DND-41 (cell line): ENCODE measurements around the gene PLPPR4.

Source experiments
- EZH2 ChIP-seq: IDR thresholded peaks from 3 replicates; pipeline ENCODE4 v1.6.1; 2012; ENCODE audit warnings: borderline replicate concordance, low read depth, mild to moderate bottlenecking, moderate library complexity, low read length, inconsistent platforms; ENCODE audit not compliant: severe bottlenecking
- TF ChIP-seq, protein P1 (sequence below): IDR thresholded peaks from 2 replicates; pipeline ENCODE4 v1.5.1; 2012; ENCODE audit warnings: borderline replicate concordance, low read length, moderate library complexity, mild to moderate bottlenecking; ENCODE audit not compliant: poor library complexity, severe bottlenecking; ENCODE audit errors: extremely low read depth

DNA sequence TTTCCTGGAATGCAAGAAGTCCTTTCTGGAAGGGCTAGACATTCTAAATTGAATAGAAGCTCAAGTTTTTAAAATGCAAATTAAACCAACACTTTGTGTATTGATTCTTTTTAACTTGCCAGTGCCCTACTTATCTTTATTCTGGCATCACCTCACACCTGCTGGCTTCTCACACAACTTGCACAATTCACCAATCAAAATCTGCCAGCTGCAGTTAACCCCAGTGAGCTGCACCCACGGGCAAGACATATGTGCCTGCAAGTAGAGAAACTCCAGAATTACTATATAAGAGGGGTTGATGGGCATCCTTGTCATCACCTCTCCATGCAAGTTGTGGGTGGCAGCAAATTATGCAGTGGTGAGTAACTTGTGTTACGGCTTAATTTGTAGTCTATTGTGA, 11.7 kb upstream of the PLPPR4 start:
- TF ChIP-seq, protein P1, sequence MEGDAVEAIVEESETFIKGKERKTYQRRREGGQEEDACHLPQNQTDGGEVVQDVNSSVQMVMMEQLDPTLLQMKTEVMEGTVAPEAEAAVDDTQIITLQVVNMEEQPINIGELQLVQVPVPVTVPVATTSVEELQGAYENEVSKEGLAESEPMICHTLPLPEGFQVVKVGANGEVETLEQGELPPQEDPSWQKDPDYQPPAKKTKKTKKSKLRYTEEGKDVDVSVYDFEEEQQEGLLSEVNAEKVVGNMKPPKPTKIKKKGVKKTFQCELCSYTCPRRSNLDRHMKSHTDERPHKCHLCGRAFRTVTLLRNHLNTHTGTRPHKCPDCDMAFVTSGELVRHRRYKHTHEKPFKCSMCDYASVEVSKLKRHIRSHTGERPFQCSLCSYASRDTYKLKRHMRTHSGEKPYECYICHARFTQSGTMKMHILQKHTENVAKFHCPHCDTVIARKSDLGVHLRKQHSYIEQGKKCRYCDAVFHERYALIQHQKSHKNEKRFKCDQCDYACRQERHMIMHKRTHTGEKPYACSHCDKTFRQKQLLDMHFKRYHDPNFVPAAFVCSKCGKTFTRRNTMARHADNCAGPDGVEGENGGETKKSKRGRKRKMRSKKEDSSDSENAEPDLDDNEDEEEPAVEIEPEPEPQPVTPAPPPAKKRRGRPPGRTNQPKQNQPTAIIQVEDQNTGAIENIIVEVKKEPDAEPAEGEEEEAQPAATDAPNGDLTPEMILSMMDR: no peak
- no peak for TF ChIP-seq EZH2
